GM18519 (cell line): ENCODE data around the gene SLC46A2.

ENCODE experiments used
- ATAC-seq: cut with Tn5 transposase; IDR thresholded peaks from one replicate; pipeline ENCODE4 v1.9.1; 2021; ENCODE audit warnings: mild to moderate bottlenecking, moderate library complexity; ENCODE audit not compliant: unreplicated experiment, low FRiP score

SLC46A2 gene

DNA sequence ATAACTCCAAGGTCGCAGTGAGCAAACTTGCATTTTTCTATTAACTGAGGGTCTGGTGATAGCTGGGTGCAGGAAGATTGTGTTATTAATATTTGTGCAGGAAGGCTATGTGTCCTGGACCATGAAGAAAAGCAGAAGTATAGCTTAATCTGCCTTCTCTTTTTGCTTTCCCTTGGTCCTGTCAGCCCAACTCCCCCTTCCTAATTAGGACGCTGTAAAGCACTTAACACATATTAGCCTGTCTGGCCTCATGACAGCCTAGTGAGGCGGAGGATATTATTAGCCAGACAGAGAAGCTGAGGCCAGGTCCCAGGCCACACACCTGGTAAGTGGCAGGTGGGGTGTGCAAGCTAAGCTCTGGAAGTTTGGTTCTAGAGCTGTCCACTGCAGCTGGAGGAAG lies 29.5 kb downstream of the SLC46A2 start:
- no peak for ATAC-seq

DNA sequence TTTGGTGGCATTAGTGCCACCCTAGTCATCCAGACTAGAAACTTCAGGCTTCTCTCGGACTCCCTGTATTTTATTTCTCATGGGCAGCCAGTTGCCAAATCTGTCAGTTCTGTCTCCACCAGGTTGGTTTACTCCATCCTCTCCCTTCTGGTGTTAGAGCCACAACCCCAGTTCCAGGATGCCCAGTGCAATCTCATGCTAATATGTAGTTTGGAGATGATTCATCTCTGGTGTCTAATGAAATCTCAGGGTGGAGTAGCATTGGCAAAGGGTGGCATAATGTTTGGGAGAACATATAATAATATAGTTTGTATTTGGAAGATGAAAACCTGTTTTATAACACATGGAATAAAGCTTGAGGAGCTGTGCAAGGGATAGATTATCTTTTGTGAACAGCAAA lies 30.2 kb downstream of the SLC46A2 start:
- ATAC-seq, result no peak

- peak; percentile 39 for ATAC-seq
These were observed 32.0 kb downstream of the SLC46A2 start for GRCh38 chr9:112858625-112859147.

DNA sequence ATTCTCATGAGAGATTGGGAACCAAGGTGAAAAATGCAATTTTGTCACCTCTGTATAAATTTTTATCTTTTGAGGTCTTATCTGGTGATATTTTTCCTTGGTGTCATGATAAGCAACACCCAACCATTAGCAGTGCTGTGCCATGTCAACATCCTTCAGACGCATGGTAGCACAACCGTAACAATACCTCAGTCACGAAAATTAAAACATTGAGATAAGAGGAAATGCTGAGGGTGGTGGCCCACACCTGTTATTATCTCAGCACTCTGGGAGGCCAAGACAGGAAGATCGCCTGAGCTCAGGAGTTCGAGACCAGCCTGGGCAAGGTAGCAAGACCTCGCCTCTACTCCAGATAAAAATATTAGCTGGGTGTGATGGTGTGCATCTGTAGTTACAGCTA lies 32.7 kb downstream of the SLC46A2 start:
- no peak for ATAC-seq

DNA sequence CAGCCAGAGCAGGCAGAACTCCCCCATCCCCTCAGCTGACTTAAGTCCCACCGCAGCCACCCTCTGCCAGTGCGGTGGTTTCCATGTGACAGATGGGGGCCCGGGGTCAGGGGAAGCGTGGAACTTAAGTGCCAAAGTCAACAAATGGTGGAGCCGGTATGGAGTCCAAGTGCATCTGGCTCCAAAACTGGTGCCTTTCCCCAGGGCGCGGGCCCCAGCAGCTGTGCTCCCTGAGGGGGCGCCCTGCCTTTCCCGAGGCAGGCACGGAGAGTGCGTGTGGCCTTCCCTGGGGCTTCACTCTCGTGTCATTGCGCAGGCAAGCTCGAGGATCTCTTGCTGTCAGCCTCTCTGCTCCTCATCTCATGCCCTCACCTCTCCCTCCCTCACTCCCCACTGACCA lies 33.8 kb downstream of the SLC46A2 start:
- ATAC-seq, result no peak

- ATAC-seq, result no peak
These were observed 34.5 kb downstream of the SLC46A2 start for GRCh38 chr9:112856200-112856599.

DNA sequence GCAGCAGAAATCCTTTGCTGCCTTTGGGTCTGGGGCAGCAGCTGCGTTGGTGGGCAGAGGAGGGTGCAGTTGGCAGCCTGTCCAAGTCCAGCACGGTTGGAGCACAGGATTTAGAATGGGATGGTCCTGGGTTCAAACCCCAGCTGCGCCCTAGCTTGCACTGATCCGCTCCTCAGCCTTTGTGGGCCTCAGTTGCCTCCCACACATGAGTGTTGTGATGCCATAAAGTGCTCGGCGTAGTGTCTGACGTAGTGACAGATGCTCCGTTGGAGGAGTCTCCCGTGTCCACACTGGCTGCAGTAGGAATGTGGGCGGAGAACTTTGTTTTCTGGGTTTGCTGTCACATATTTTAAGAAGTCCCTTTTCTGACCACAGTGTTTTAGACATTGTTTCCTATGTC lies 36.0 kb downstream of the SLC46A2 start:
- ATAC-seq, result no peak

DNA sequence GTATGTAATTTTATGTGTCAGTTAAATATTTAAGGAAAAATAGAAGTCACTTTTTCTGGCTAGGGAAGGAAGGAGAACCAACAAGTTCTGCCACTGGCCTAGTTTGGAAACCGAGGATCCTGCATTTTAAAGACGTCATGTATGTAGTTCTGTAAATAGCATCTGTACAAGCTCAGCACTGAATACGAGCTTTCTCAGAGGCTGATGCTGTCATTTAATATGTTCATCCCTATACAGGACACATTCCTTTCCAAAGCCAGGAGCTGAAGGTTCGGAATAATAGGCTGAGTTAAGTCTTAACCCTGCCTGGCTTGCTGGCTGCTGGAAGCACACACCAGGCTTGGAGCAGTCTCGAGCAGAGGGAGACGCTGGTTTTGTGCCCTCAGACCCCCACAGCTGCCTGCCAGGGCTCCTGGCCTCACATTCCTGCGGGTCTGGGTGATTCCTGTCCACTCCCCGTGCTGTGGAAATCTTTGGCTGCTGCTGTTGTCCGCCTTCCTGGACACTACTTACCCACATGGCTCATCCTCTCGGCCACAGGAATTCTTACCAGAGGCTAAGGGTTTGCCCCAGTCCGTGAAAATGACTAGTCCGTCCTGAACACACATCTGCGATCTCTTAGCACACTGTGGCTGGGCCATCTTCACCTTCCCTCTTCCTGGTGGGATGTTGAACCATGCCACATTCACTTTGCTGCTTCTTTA lies 36.6 kb downstream of the SLC46A2 start:
- no peak for ATAC-seq

DNA sequence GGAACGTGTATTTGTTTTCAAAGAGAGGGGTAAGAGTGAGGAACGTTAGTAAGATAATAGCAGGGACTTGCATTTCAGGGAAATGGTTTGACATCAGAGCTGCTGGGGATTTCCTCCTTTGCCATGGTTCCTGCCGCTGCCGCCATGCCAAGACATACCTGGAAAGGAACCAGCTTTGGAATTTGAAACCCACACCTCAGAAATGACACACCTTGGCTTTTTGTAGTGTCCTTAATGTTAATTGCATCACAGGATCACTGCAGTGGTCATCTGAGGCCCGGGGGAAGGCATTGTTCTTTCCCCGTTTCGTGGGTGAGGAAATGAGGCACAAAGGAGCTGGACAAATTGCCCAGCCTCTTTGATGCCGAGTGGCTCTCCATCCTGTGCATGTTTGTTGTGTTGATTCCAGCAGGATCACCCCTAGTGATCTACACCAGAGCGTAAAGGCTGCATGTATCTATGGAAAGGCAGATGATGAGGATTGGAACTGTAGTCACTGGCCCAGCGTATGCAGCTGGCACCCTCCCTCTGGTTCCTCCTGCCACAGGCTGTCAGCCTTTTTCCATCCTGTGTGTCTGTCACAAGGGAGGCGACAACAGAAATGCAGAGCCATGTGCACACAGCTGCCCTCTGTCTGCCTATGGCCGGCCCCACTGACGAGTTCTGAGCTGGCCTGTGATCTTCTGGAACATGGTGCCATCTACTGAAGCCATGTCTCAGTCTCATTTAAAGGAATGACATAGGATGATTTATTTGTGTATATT lies 37.8 kb downstream of the SLC46A2 start:
- ATAC-seq, result no peak

- no peak for ATAC-seq
These were observed 39.8 kb downstream of the SLC46A2 start for GRCh38 chr9:112850840-112851239.

- ATAC-seq, result no peak
These were observed 41.2 kb downstream of the SLC46A2 start for GRCh38 chr9:112849363-112849922.

DNA sequence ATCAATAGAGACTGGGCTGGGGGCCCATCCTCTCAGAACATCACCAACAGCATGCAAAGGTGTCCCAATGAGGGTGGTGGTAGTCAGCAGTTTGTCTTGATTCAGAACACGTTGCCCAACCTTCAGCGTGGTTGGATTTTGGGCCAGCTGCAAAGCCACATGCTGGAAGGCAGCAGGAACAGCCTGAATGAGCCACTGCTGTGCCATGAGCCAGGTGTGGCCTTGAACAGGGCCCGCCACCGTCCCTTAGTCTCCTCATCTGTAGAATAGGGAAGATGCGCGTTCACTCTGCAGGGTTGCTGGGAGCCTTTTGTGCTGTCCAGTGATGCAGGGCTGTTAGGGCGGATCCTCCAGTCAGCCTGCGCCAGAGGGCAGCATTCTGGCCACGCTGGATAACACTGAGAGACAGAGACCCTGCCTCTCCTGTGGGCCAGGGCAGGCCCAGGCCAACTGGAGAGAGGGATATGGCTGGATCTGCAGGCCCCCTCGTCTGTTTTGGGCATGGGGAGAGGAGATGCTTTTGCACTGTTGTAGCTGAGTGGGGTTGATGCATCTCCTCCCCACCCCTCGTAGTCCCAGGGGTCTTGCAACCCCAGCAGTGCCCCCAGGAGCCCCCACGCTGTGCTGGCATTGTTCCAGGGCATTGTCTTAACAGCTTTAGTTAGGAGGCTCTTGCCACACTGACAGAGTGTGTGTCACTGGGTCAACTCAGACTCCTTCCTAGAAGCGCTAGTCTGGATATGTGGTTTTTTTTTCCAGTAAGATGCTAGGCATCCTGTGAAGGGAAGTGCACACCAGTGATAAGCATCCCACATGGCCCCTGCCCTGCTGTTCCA lies 42.1 kb downstream of the SLC46A2 start:
- ATAC-seq, result no peak

DNA sequence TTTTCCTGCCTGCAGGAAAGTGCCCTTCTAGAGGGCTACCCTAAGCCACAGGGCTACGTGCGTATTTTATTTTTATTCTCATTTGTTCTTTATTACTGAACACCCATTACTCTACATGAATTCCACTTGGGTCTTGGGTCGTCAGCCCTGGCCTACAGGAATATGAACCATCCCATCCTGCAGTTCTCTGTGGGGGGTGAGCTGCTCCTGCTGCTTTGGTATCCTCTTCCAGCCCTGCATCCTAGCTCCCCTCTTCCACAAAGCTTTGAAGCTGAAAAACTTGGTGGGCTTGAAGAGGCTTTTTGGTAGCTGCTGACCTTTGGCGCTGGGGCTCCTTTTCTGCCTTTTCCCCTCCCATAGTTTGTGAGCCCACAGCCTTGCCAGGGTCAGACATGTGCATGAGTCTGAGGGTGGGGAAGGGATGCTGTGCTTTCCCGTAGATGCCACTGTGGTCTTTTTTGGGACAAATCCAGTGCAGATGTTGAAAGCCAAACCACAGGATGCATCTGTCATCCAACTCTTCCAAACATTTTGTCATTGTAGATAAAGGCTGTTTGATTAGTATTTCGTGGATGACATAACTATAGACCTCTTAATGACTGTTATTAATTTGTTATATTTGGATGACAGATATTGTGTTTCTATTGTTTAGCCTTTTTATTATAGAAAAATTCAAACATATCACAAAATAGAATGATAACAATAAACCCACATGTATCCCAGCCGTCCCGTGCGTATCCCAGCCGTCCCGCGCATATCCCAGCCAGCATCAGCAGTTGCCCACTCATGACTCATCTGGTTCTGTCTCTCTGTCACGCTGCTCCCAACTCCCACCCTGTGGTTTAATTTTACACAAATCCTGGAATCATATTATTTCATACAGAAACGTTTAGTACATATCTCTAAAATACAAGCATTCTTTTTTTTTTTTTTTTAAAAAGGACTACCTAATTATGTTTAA lies 43.9 kb downstream of the SLC46A2 start:
- no peak for ATAC-seq

GRCh38 chr9:112844771-112845542 lies 45.7 kb downstream of the SLC46A2 start:
- ATAC-seq, result no peak

DNA sequence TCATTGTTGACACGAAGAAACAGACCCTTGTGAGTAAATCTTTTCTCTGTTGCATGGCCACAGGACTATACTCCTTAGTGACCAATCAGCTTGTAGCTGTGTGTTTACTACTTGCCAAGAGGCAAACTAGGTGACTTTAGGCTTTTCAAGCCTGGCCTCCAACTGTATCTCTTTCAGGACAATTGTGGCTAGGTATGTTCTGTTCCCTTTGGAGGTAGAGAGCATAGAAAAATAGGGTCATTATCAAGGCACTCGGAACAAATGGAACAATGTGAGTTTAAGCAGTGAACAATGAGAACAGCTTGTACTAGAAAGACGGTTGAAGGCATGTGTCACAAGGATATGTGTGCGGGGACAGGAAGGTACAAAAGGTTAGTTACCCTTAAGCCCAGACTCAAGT lies 48.1 kb downstream of the SLC46A2 start:
- ATAC-seq, result no peak

DNA sequence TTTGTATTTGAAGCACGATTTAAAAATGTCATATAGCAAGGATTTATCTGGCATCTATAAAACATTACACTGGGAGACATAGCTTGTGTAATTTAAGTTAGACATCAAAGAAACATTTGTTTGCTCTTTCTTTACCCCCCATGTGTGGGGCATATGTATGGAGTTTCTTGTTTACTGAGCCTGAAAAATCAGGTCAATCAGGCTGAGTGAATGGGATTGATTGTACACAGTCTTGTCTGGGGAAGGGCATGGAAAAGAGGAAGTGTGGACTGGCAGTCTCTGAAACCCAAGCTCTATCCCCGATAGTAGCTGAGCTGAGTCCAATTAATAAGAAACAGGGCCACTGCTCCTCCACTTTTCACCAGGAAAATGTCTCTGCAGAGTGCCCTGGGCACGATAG lies 49.4 kb downstream of the SLC46A2 start:
- no peak for ATAC-seq

DNA sequence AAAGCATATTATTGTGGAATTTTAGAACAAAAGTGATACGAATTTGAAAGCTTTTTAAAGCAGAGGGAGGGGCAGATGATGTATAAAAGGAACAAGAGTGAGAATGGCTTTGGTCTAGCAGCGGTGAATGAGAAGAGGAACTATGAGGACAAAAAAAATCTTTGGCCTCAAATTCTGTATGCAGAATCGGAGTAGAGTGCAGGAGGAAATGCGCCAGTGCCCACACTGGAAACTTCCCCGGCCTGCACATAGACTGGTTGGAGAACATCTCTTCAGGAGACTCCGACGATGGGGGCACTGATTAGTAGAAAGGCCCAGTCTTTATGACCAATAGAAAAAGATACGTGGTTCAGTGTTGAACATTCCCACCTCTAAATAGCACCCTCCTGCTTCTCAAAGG lies 51.3 kb downstream of the SLC46A2 start:
- ATAC-seq, result no peak

DNA sequence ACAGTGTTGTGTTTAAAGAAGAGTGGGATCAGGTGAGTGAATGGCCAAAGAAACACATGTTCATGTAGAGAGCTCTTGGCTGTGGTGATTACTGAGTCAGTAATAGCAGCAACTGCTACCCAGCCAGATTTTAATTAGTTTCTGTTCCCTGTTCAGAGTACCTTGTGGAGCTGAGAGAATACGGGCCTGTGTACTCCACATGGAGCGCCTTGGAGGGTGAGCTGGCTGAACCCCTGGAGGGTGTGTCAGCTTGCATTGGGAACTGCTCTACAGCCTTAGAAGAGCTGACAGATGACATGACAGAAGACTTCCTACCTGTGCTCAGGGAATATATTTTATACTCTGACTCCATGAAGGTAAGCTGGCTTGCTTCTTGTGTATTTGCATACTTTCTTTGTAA lies 52.3 kb downstream of the SLC46A2 start:
- ATAC-seq, result no peak

GRCh38 chr9:112836394-112836793 lies 54.3 kb downstream of the SLC46A2 start:
- ATAC-seq, result no peak
